Testis (tissue), 3 donors: ENCODE measurements around the gene EHBP1L1. TPM values are rescaled to one million over a fixed set of nuclear protein-coding genes. Genes with fewer than 3 reads are reported as not detected.

Experiments
- DNase-seq: peaks from one replicate; pipeline ENCODE4 v3.0.0-alpha.2; 2019
- H3K27ac ChIP-seq, 2 donors: fragments of 200-600 bp; sonication (generic); one replicate each; pipeline ENCODE4 v1.5.1; 2019
- H3K27me3 ChIP-seq: fragments of 200-600 bp; sonication (generic); one replicate; pipeline ENCODE4 v1.5.1; 2019
- H3K36me3 ChIP-seq: fragments of 200-600 bp; sonication (generic); one replicate; pipeline ENCODE4 v1.5.1; 2017; ENCODE audit warnings: low read depth; ENCODE audit errors: missing control alignments
- H3K4me1 ChIP-seq: fragments of 200-600 bp; sonication (generic); one replicate; pipeline ENCODE4 v1.5.1; 2019
- H3K4me3 ChIP-seq, 2 donors: fragments of 200-600 bp; sonication (generic); one replicate each; pipeline ENCODE4 v1.5.1; 2017 to 2019
- H3K9me3 ChIP-seq: fragments of 200-600 bp; sonication (generic); one replicate; pipeline ENCODE4 v1.5.1; 2017
- POLR2A ChIP-seq: fragments of 450-650 bp; IDR thresholded peaks from one replicate; pipeline ENCODE4 v1.6.1; 2017; ENCODE audit warnings: antibody characterized with exemption, mild to moderate bottlenecking, moderate library complexity
- WGBS, 2 donors: methylation state at CpG; one replicate each; pipeline ENCODE4 v1.1.5; 2018; 5-methylcytosine and 5-hydroxymethylcytosine counted together
- intact Hi-C: fragments of 100-400 bp; cut with DNase I; formaldehyde crosslinking; loops from one replicate; pipeline ENCODE4 v1.15.1; 2023; ENCODE audit warnings: low total_unique reads
- polyA plus RNA-seq: library from polyadenylated mRNA; stranded (reverse); fragments of 350-450 nt; fragmentation: Illumina TruSeq; extraction: RNeasy Lipid Tissue Mini Kit (QIAGEN cat#74804); gene quantifications from one replicate; pipeline ENCODE4 v1.2.3, GENCODE V29; 2014; ENCODE audit warnings: low read depth, low replicate concordance; ENCODE audit not compliant: insufficient read depth
- total RNA-seq, 2 donors: library from RNA; depleted of rRNA; stranded (reverse); fragments of >200 nt; gene quantifications; one replicate each; pipeline ENCODE4 v1.2.3, GENCODE V29; 2016
- TF ChIP-seq, protein P1 (sequence below), 3 experiments: fragments of 450-650 bp in 2 of 3; fragments of 200-600 bp in 1 of 3; sonication (generic) in 1 of 3; IDR thresholded peaks; one replicate each; pipeline ENCODE4 v1.5.1; 2016 to 2019; ENCODE audit warnings: antibody characterized with exemption in 3 of 3, mild to moderate bottlenecking in 2 of 3, moderate library complexity in 1 of 3

EHBP1L1 gene
- total and polyA plus RNA-seq, 3 donors from 2014 or later, result 20.5 to 66.8 (median 51.0) TPM

DNA sequence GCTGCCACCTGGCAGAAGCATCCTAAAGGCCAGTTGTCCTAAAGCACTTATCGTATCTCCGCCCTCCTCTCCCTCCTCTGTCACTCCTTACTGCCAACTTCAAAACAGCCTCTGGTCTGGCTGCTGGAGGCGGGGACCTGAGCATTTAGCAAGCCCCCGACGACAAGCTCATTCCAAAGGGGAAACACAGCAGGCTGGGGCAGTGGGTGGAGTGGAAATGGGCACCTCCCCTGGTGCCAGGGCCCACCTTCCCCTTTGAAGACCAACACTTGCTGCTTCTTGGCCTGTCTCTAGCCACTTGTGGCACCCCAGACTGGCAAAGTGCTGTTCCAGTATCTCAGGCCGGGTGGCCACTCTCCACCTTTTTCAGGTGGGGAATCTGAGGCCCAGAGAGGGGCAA, 34.6 kb downstream of the EHBP1L1 start:
- Histone ChIP-seq H3K4me3 (no peak overlapping the region), H3K27me3 (no peaks in the 10 kb centered on the region), H3K36me3 (no peaks in the 10 kb centered on the region), H3K9me3 (no peaks in the 10 kb centered on the region), H3K4me1 (peaks cover 52% of the 10 kb centered on the region), H3K27ac (peak overlapping the region in 1 of 2 donors; percentile 22)
- intact Hi-C loops, result no loop called here
- TF ChIP-seq POLR2A, result no peak
- TF ChIP-seq, protein P1, sequence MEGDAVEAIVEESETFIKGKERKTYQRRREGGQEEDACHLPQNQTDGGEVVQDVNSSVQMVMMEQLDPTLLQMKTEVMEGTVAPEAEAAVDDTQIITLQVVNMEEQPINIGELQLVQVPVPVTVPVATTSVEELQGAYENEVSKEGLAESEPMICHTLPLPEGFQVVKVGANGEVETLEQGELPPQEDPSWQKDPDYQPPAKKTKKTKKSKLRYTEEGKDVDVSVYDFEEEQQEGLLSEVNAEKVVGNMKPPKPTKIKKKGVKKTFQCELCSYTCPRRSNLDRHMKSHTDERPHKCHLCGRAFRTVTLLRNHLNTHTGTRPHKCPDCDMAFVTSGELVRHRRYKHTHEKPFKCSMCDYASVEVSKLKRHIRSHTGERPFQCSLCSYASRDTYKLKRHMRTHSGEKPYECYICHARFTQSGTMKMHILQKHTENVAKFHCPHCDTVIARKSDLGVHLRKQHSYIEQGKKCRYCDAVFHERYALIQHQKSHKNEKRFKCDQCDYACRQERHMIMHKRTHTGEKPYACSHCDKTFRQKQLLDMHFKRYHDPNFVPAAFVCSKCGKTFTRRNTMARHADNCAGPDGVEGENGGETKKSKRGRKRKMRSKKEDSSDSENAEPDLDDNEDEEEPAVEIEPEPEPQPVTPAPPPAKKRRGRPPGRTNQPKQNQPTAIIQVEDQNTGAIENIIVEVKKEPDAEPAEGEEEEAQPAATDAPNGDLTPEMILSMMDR (IDR thresholded peaks at IDR 0.05), result no peak
- WGBS, 2 donors, result 42 to 67% methylated on average over 6 of the region's 6 CpGs
- DNase-seq, result no peak

DNA sequence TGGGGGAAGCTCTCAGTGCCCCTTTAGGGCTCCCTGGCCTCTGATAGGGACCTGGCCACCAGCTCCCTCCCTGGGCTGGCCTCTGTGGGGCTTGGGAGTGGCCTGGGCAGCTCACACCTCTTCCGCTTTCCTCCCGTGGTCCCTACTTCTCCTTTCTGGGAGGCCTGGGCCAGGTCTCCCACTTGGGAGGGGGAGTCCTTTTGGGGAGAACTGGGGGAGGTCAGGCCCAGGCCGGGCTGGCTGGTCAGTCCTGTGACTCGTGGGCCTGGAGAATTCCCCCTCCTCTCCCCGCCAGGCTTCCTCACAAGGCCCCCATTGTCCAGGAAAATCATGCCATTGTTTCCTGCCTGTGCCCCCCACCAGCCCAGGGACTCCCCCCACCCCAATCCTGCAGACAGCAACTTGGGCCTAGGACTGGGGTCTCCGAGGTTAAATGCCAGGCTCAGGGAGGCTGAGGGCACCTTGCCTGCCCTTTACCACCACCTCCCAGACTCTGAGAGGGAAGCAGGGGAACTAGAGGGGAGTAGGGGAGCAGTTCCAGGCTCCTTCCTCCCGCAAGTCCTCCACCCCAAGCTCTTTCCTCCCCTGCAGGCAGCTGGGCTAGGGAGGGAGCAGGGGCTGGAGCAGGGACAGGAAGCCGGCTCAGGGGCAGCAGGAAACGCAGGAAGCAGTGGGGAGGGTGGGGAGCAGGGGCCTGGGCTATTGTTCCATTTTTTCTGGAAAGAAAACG, 35.3 kb downstream of the EHBP1L1 start:
- H3K27me3 ChIP-seq, result no peaks in the 10 kb centered on the region
- TF ChIP-seq POLR2A, result no peak
- TF ChIP-seq, protein P1 (IDR thresholded peaks at IDR 0.05), result no peak
- 33 to 48% methylated on average over 10 of the region's 10 CpGs for WGBS, 2 donors
- H3K27ac ChIP-seq, result peak overlapping the region; percentile 39 to 50
- H3K4me1 ChIP-seq, result peaks cover 53% of the 10 kb centered on the region
- H3K4me3 ChIP-seq, result no peak overlapping the region
- H3K9me3 ChIP-seq, result no peaks in the 10 kb centered on the region
- intact Hi-C loops, result no loop called here
- no peaks in the 10 kb centered on the region for H3K36me3 ChIP-seq
- DNase-seq, result no peak

DNA sequence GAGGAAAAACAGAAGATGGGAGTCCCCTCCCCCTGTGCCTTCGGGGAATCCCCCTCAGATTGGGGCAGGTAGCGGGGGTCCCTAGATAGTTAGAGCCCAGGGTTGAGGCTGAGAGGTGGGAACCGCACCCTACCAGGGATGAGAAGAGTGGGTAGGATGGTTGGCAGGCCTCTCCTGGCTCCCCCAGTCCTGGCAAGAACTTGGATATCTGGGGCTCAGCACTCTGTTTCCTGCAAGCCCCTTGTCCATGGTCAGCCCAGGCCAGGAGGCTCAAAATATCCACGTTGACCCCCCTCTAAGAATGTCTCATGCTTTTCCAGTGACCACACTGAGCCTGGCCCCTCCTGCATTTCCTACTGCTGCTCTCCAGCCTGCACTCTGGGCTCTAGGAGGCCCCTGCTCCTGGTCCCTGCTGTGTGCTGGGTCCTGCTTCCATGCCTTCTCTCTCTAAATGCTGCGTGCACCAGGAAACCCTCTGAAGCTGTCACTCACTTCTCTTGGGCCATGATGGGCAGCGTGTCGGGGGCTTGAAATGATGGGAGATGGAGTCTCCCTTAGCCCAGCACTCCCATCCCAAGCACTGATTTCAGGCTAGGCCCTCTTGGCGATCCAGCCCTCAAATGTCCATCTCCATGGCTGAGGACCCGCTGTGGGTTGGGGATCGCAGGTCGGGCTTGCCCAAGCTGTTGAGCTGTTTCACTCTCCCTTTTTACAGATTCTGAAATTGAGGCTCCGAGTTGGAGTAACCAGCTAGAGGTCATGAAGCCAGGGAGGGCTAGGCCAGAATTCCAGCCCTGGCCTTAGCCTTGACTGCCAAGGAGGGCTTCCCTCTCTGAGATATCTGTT, 36.1 kb downstream of the EHBP1L1 start:
- peaks cover 55% of the 10 kb centered on the region for H3K4me1 ChIP-seq
- intact Hi-C loops, result no loop called here

DNA sequence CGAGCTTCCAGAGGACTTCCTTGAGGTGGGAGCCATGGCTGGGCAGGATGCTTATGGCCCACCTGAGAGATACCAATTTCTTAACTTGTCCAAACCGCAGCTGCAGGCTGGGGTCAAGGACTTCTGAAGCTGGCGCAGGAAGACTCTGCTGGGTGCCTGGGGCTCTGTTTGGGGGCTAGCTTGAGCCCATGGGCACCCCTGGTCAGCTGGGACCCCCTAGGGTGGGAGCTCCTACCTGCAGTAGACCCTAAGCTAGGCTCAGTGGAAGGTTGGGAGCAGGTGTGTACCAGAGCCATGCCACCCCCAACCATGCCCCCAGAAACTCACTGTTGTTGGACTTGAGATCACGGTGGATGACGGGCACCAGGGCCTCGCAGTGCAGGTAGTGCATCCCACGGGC, 36.8 kb downstream of the EHBP1L1 start:
- H3K9me3 ChIP-seq, result no peaks in the 10 kb centered on the region
- no peaks in the 10 kb centered on the region for H3K27me3 ChIP-seq
- H3K27ac ChIP-seq, result peak overlapping the region; percentile 77 to 91
- peak overlapping the region; percentile 75 to 83 for H3K4me3 ChIP-seq
- intact Hi-C loops, result no loop called here
- no peak for DNase-seq
- no peaks in the 10 kb centered on the region for H3K36me3 ChIP-seq
- 43 to 52% methylated on average over 3 to 7 of the region's 7 CpGs for WGBS, 2 donors
- H3K4me1 ChIP-seq, result peaks cover 53% of the 10 kb centered on the region
- TF ChIP-seq POLR2A, result no peak
- TF ChIP-seq, protein P1 (IDR thresholded peaks at IDR 0.05), result no peak

More for the DNA sequence above, 36.1 kb downstream of the EHBP1L1 start:
- H3K27ac ChIP-seq, result peak overlapping the region; percentile 39 to 77
- H3K9me3 ChIP-seq, result no peaks in the 10 kb centered on the region
- H3K4me3 ChIP-seq, result no peak overlapping the region
- 52 to 61% methylated on average over 12 of the region's 12 CpGs for WGBS, 2 donors
- no peaks in the 10 kb centered on the region for H3K27me3 ChIP-seq
- TF ChIP-seq POLR2A, result no peak
- TF ChIP-seq, protein P1 (IDR thresholded peaks at IDR 0.05), result no peak
- no peak for DNase-seq
- H3K36me3 ChIP-seq, result no peaks in the 10 kb centered on the region
